Naive thymus-derived CD8-positive, alpha-beta T cell (primary cell): ENCODE measurements around the gene GHDC. TPM values are rescaled to one million over a fixed set of nuclear protein-coding genes. Genes with fewer than 3 reads are reported as not detected.
"Not testable (repeated sequence)": the region's sequence is repeated elsewhere in the genome, so short reads cannot be mapped to it uniquely, and the experiment has no call there.

Experiments used
- ATAC-seq, 2 donors: fragments of 150-1000 bp; cut with Tn5 transposase in 1 of 2; sonication (Bioruptor Pico), chemical (Tn5 transposase) in 1 of 2; 1 replicate in 1 of 2; 2 replicates in 1 of 2; pipeline ENCODE4 v1.10.0; 2021; ENCODE audit warnings: mild to moderate bottlenecking in 2 of 2, moderate library complexity in 2 of 2
- POLR2A ChIA-PET: fragments of 350-600 bp; sonication (Branson Sonifier 250); formaldehyde crosslinking; loops from one replicate; lab custom pipeline; 2021; ENCODE audit warnings: antibody characterized with exemption; lab: Charles Lee
- DNase-seq, 10 donors: peaks; one replicate each; pipeline versions ENCODE4 v3.0.0 to v3.0.0-alpha.2; 2020 to 2022
- H3K27ac Mint-ChIP-seq, 10 donors: one replicate each; pipeline ENCODE4 v1.8.0; 2020 to 2022; ENCODE audit warnings: mild to moderate bottlenecking in 10 of 10, mixed read lengths in 10 of 10, moderate library complexity in 4 of 10, inconsistent platforms in 1 of 10
- H3K27me3 Mint-ChIP-seq, 5 donors: one replicate each; pipeline ENCODE4 v1.8.0; 2021 to 2022; ENCODE audit warnings: mixed read lengths in 5 of 5
- H3K36me3 Mint-ChIP-seq, 3 donors: one replicate each; pipeline ENCODE4 v1.8.0; 2020 to 2022; ENCODE audit warnings: mixed read lengths in 3 of 3, mild to moderate bottlenecking in 2 of 3, inconsistent platforms in 1 of 3
- H3K4me1 Mint-ChIP-seq, 4 donors: one replicate each; pipeline ENCODE4 v1.8.0; 2021 to 2022; ENCODE audit warnings: mixed read lengths in 4 of 4
- H3K4me3 Mint-ChIP-seq, 10 donors: one replicate each; pipeline ENCODE4 v1.8.0; 2020 to 2022; ENCODE audit warnings: mild to moderate bottlenecking in 10 of 10, mixed read lengths in 10 of 10, moderate library complexity in 6 of 10, inconsistent platforms in 1 of 10
- H3K9me3 Mint-ChIP-seq, 9 donors: one replicate each; pipeline ENCODE4 v1.8.0; 2020 to 2022; ENCODE audit warnings: mixed read lengths in 9 of 9, mild to moderate bottlenecking in 3 of 9, inconsistent platforms in 1 of 9, moderate library complexity in 1 of 9
- polyA plus RNA-seq, 3 donors: library from polyadenylated mRNA; unstranded; fragments of 300-500 nt; fragmentation: Illumina TruSeq; gene quantifications; one replicate each; pipeline ENCODE4 v1.2.3, GENCODE V29; 2021
- total RNA-seq, 8 experiments: library from RNA in 2 of 8; stranded (reverse) in 2 of 8; gene quantifications; one replicate each; pipeline ENCODE4 v1.2.3 and lab custom pipeline; 2021 to 2026

Gene GHDC
- total and polyA plus RNA-seq, 5 experiments from 2014 or later = 15.3 to 29.6 (median 21.5) TPM

DNA sequence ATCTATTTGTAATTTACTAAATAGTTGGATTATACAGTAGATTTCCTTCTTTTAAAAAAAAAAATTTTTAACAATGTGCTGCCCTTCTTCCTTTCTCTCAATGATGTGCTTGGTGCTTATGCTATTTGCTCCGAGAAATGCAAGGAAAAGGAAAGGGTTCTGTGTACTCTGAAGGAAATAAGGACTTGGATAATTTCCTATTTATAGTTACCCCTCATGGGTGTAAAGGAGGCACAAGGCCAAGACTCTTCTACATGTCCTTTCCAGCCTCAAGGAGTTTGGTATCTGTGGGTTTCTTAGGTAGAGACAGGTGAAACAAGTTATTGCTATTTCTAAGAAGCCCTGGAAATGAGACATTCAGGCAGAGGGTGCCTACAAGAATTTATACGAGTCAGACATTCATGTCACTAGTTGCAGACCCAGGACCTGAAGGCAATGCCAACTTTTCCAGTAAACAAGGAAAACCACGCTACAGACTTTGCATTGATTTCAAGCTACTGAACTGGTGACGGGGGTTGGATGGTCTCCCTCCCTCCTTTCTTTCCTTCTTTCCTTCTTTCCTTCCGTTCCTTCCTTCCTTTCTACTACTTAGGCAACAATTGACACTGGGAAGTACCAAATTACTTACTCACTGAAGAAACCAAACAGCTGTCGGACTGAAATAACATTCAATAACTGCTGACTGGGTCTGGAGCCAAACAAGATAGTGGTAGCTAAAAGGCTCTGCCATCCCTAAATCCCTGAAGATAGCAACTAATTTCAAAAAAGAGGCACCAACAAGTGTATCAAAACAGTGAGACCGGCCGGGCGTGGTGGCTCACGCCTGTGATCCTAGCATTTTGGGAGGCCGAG lies 33.8 kb upstream of the GHDC start:
- Mint-ChIP-seq H3K4me1 (peaks cover 0 to 15% (median 8%) of the 10 kb centered on the region in 4 donors), H3K4me3 (no peak overlapping the region), H3K36me3 (peaks cover 0 to 64% (median 4%) of the 10 kb centered on the region in 3 donors), H3K27ac (peak overlapping the region in 9 of 10 donors; percentile 5 to 85 (median 41)), H3K9me3 (no peaks in the 10 kb centered on the region), H3K27me3 (no peaks in the 10 kb centered on the region)
- DNase-seq = no peak
- POLR2A ChIA-PET = no interaction called here
- ATAC-seq = no peak

DNA sequence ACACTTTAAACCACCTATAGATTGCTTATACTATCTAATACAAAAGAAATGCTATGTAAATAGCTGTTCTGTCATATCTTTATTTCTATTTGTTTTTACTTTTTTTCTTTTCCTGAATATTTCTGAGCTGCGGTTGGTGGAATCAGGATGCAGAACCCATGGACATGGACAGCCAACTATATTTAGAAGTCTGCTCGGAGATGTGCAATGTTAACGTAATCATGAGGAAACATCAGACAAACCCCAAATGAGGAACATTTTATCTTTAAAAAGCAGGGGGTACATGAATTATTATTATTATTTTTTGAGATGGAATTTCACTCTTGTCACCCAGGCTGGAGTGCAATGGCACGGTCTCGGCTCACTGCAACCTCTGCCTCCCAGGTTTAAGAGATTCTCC lies 31.4 kb upstream of the GHDC start:
- Mint-ChIP-seq H3K27me3 (no peaks in the 10 kb centered on the region), H3K4me1 (peaks cover 9 to 13% (median 11%) of the 10 kb centered on the region in 4 donors), H3K4me3 (no peak overlapping the region), H3K9me3 (no peaks in the 10 kb centered on the region), H3K27ac (peak overlapping the region in 1 of 10 donors; percentile 16), H3K36me3 (peaks cover 0 to 75% (median 4%) of the 10 kb centered on the region in 3 donors)
- POLR2A ChIA-PET = no interaction called here
- ATAC-seq (no peak), DNase-seq (no peak)

DNA sequence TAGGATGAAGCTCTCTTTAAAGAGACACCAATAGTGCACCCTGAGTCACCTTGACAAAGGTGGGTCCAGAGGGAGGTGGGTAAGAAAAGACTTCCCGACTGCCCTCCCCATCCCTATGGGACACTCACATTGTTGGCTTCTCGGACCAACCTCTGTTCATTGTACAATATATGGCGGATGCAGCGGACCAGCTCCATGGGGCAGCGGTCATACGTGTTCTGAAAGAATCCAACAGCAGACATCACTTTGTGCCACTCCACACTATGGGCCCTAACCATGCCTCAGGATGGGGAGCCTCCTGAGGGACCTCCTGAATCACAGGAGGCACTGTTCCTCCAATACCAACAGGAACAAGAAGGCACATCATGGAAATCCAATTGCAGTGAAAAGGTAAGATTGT lies 30.4 kb upstream of the GHDC start:
- no peak for ATAC-seq
- H3K27ac Mint-ChIP-seq = peak overlapping the region in 1 of 10 donors; percentile 65

DNA sequence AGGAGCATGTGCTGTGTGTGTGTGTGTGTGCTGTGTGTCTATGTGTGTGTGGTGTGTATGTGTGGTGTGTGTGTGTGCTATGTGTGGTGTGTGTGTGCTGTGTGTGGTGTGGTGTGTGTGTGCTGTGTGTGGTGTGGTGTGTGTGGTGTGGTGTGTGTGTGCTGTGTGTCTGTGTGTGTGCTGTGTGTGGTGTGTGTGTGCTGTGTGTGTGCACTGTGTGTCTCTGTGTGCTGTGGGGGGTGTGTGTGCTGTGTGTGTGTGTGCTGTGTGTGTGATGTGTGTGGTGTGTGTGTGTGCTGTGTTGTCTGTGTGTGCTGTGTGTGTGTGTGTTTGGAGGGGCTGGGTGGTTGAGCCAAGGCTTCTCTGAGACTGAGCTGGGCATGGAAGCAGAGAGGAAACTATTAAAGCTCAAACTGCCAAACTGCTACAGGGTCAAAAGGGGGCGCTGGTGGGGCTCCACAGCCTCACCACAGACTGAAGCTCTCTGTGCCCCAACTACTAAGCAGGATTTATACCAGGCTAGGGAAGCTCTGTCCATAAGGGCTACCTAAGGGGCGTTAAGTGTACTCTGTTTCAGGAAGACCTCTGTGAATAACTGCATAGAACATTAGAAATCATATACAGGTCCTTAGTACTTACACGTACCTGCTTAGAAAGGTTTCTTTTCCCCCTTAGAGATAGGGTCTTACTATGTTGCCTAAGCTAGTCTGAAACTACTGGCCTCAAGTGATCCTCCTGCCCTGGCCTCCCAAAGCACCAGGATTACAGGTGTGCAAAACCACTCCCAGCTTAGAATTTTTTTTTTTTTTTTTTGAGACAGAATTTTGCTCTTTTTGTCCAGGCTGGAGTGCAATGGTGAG lies 27.8 kb upstream of the GHDC start:
- DNase-seq = peak; percentile 31 to 74 (median 56)
- Mint-ChIP-seq H3K27ac (peak overlapping the region in 7 of 10 donors; percentile 14 to 86 (median 42)), H3K4me3 (no peak overlapping the region), H3K4me1 (peaks cover 2 to 9% (median 6%) of the 10 kb centered on the region in 4 donors), H3K9me3 (no peaks in the 10 kb centered on the region), H3K27me3 (no peaks in the 10 kb centered on the region), H3K36me3 (peaks cover 0 to 73% (median 14%) of the 10 kb centered on the region in 3 donors)
- POLR2A ChIA-PET = interaction anchor here (0.6 to 2.9 kb wide), 11 partner anchors 22 to 177 kb away, joined by 3 to 29 read pairs (median 5); partner anchors contain the start of gene STAT5A
- peak; percentile 94 to 95 for ATAC-seq

More for the DNA sequence above, 30.4 kb upstream of the GHDC start:
- POLR2A ChIA-PET = interaction anchor here (2.9 kb wide), 1 partner anchor 64 kb away, joined by 21 read pairs; the partner anchor contains the start of gene STAT5A
- Mint-ChIP-seq H3K36me3 (peaks cover 0 to 73% (median 4%) of the 10 kb centered on the region in 3 donors), H3K27me3 (no peaks in the 10 kb centered on the region), H3K9me3 (no peaks in the 10 kb centered on the region), H3K4me1 (peaks cover 6 to 9% (median 9%) of the 10 kb centered on the region in 4 donors), H3K4me3 (no peak overlapping the region)
- no peak for DNase-seq

DNA sequence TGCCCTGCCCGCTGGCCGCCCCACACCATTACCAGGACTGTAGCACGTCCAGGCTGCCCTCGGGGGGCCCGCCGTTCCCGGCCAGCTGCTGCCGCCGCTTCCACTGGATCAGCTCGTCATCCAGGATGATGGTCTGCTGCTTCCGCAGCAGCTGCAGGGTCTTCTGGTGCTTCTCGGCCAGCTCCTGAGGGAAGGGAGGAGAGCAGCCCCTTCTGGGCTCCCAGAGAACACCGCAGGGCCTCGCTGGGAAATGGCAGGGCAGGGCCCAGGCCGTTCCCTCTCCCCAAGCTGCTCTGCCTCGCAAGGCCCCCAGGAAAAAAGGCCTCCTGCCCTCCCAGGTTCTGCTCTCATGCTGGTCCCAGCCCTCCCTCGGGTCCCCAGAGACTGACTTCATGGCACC lies 25.0 kb upstream of the GHDC start:
- DNase-seq, POLR2A ChIA-PET, H3K27ac Mint-ChIP-seq, H3K4me1 Mint-ChIP-seq, ATAC-seq, H3K27me3 Mint-ChIP-seq, H3K4me3 Mint-ChIP-seq, H3K9me3 Mint-ChIP-seq: not testable (repeated sequence)
- H3K36me3 Mint-ChIP-seq = peaks cover 0 to 77% (median 17%) of the 10 kb centered on the region in 3 donors

DNA sequence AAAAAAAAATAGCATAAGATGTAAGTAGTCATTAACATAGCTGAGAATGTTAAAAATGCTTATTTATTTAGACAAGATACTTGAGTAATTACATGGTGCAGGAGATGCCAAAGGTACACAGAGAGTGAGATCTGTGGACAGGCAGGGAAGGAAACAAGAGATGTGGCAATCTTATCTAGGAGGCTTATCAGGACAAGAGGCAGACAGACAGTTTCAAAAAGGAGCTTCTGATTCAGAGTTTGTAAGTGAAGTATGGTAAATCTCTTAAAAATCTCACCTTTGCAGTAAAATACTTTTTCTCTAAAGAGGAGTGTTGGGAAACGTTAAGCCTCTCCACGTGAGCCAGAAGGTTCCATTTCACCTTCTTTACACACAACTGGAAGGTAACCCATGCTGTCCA lies 19.9 kb upstream of the GHDC start:
- POLR2A ChIA-PET = interaction anchor here (0.6 kb wide), 1 partner anchor 374 kb away, joined by 3 read pairs; no protein-coding TSS in a partner anchor
- no peak for ATAC-seq
- H3K4me1 Mint-ChIP-seq = peaks cover 0 to 2% (median 0%) of the 10 kb centered on the region in 4 donors
- H3K4me3 Mint-ChIP-seq = no peak overlapping the region
- H3K27ac Mint-ChIP-seq = peak overlapping the region in 1 of 10 donors; percentile 69
- no peaks in the 10 kb centered on the region for H3K9me3 Mint-ChIP-seq
- no peak for DNase-seq
- H3K36me3 Mint-ChIP-seq = peaks cover 0 to 92% (median 31%) of the 10 kb centered on the region in 3 donors
- no peaks in the 10 kb centered on the region for H3K27me3 Mint-ChIP-seq

DNA sequence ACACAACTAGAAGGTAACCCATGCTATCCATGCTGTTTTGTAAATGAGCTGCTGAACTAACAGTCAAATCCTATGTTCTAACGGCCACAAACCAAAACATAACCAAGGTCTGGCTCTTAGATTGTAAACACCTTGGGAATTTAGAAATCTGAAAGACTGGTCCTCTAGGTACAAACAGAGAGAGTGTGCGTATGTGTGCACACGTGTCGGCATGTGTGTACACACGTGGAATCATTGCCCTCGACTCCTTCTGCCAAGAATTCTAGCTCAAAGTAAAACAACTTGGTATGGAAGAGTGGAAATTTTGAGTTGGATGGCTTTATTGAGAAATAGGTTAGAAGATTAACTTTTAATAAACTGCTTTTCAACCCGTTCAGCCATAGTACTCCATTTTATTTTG lies 18.1 kb upstream of the GHDC start:
- Mint-ChIP-seq H3K36me3 (peaks cover 0 to 93% (median 23%) of the 10 kb centered on the region in 3 donors), H3K9me3 (no peaks in the 10 kb centered on the region), H3K4me1 (peaks cover 0 to 2% (median 0%) of the 10 kb centered on the region in 4 donors), H3K27me3 (no peaks in the 10 kb centered on the region), H3K27ac (peak overlapping the region in 2 of 10 donors; percentile 12 to 45), H3K4me3 (no peak overlapping the region)
- ATAC-seq (no peak), DNase-seq (no peak)
- POLR2A ChIA-PET = no interaction called here

DNA sequence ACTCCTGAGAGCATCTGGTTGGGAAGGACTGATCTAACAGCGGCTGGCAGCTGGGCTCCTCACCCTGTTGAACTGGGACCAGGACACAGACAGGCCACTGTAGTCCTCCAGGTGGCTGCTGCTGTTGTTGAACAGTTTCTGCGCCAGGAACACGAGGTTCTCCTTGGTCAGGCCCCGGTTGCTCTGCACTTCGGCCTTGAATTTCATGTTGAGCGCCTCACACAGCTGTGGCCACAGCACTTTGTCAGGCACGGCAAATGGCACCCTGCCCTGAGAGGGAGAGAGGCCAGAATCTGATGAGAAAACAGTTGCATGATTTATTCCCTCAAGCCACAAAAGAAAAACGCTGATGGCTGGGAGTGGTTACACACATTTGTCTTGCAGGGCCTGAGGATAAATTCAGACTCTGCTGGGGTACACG lies 17.6 kb upstream of the GHDC start:
- peak overlapping the region in 1 of 10 donors; percentile 12 for H3K27ac Mint-ChIP-seq
- H3K27me3 Mint-ChIP-seq, POLR2A ChIA-PET: not testable (repeated sequence)

DNA sequence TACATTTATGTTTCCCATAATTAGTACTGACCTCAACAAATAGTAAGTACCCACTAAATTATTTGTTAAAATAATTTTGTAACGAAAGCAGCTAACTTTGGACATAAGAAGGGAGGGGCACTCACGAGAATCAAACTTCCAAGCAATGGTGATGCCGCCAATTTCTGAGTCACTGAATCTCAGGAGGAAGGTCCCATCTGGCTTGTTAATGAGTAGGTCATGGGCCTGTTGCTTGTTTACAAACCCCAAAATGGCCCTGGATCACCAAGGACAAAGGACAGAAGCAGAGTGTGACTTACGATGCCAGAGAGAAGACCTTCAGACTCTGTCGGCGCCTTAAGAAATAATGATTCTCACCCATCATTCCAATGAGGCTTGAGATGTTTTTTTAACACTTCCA lies 15.8 kb upstream of the GHDC start:
- H3K9me3 Mint-ChIP-seq = no peaks in the 10 kb centered on the region
- H3K27me3 Mint-ChIP-seq = no peaks in the 10 kb centered on the region
- POLR2A ChIA-PET = no interaction called here
- peaks cover 0 to 94% (median 18%) of the 10 kb centered on the region in 3 donors for H3K36me3 Mint-ChIP-seq
- DNase-seq (no peak), ATAC-seq (no peak)
- H3K4me3 Mint-ChIP-seq = no peak overlapping the region
- H3K27ac Mint-ChIP-seq = no peak overlapping the region
- no peaks in the 10 kb centered on the region for H3K4me1 Mint-ChIP-seq

More for the DNA sequence above, 17.6 kb upstream of the GHDC start:
- DNase-seq, ATAC-seq, H3K4me3 Mint-ChIP-seq, H3K4me1 Mint-ChIP-seq, H3K9me3 Mint-ChIP-seq: not testable (repeated sequence)
- H3K36me3 Mint-ChIP-seq = peaks cover 0 to 93% (median 19%) of the 10 kb centered on the region in 3 donors

DNA sequence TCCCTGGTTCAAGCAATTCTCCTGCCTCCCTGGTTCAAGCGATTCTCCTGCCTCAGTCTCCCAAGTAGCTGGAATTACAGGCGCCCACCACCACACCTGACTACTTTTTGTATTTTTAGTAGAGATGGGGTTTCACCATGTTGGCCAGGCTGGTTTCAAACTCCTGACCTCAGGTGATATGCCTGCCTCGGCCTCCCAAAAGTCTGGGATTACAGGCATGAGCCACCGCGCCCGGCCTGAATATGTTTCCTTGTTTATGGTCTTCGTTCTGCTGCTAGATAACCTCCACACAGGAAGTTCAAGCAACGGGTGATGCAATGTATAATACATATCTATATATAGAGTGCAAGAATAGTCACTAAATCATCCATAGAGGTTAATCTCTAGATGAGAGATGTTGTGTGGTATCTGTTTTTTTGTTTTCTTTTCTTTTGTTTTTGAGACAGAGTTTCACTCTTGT lies 11.9 kb upstream of the GHDC start:
- ATAC-seq, H3K27me3 Mint-ChIP-seq, H3K4me3 Mint-ChIP-seq, POLR2A ChIA-PET, H3K4me1 Mint-ChIP-seq, DNase-seq, H3K9me3 Mint-ChIP-seq: not testable (repeated sequence)
- Mint-ChIP-seq H3K36me3 (peaks cover 0 to 97% (median 19%) of the 10 kb centered on the region in 3 donors), H3K27ac (peak overlapping the region in 5 of 10 donors; percentile 33 to 77 (median 62))

DNA sequence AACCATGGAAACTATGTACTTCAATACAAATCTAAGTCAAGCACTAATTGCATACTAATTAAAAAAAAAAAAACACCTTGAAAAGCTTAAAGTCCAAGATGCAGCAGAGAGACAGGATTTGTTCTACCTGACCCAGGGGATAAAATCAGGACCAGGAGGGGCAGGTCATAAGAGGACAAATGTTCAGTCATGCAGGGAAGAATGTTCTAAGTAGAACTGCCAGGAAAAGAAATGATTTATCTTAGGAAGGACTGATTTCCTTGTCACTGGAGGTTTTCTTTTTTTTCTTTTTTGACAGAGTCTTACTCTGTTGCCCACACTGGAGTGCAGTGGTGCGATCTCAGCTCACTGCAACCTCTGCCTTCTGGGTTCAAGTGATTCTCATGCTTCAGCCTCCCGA lies 9.1 kb upstream of the GHDC start:
- H3K9me3 Mint-ChIP-seq = no peaks in the 10 kb centered on the region
- DNase-seq = no peak
- no peaks in the 10 kb centered on the region for H3K27me3 Mint-ChIP-seq
- peaks cover 0 to 90% (median 8%) of the 10 kb centered on the region in 3 donors for H3K36me3 Mint-ChIP-seq
- peak overlapping the region in 3 of 10 donors; percentile 57 to 87 (median 58) for H3K27ac Mint-ChIP-seq
- no peak overlapping the region for H3K4me3 Mint-ChIP-seq
- POLR2A ChIA-PET = interaction anchor here (0.7 kb wide), 1 partner anchor 183 kb away, joined by 3 read pairs; no protein-coding TSS in a partner anchor
- no peak for ATAC-seq
- peaks cover 0 to 11% (median 3%) of the 10 kb centered on the region in 4 donors for H3K4me1 Mint-ChIP-seq

DNA sequence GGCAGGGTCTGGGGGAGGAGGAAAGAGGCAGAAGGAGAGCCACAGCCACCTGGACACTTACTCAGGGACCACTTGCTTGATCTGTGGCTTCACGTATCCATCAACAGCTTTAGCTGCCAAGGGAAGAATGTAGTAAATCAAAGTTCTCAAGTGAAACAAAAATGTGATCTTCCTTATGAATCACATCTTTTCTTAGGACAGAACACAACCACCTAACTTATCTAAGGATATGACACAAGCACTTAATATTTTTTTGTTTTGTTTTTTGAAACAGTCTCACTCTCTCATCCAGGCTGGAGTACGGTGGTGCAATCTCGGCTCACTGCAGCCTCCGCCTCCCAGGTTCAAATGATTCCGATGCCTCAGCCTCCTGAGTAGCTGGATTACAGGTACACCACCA lies 8.4 kb upstream of the GHDC start:
- peak in 1 of 10 donors; percentile 6 for DNase-seq
- POLR2A ChIA-PET = interaction anchor here (0.6 kb wide), 2 partner anchors 8 to 237 kb away, joined by 3 to 4 read pairs; partner anchors contain the start of gene GHDC
- H3K27me3 Mint-ChIP-seq = no peaks in the 10 kb centered on the region
- H3K27ac Mint-ChIP-seq = peak overlapping the region in 7 of 10 donors; percentile 29 to 76 (median 58)
- no peak for ATAC-seq
- no peak overlapping the region for H3K4me3 Mint-ChIP-seq
- peaks cover 0 to 11% (median 4%) of the 10 kb centered on the region in 4 donors for H3K4me1 Mint-ChIP-seq
- peaks cover 0 to 85% (median 8%) of the 10 kb centered on the region in 3 donors for H3K36me3 Mint-ChIP-seq
- no peaks in the 10 kb centered on the region for H3K9me3 Mint-ChIP-seq
